HepG2 (cell line): ENCODE results near the gene WDR70. TPM values are rescaled to one million over a fixed set of nuclear protein-coding genes. Genes with fewer than 3 reads are reported as not detected.

ENCODE experiments used
- ATAC-seq: fragments of 200-7000 bp; cut with Tn5 transposase; 3 replicates; pipeline ENCODE4 v1.9.1; 2020; ENCODE audit warnings: mild to moderate bottlenecking, moderate library complexity
- BruUV-seq: library from RNA; stranded (reverse); fragments of 400-500 nt; replicated peaks from 2 replicates; lab custom pipeline; 2021; lab: Mats Ljungman, UMichigan
- CTCF ChIA-PET: fragments of 300-600 bp; formaldehyde crosslinking; extraction: SDS; loops from one replicate; lab custom pipeline; 2021; ENCODE audit warnings: low total read pairs, inconsistent platforms, low intra/inter-chr PET ratio; lab: Yijun Ruan, JAX
- POLR2A ChIA-PET: fragments of 350-600 bp; sonication (Branson Sonifier 250); formaldehyde crosslinking; loops from one replicate; lab custom pipeline; 2020; ENCODE audit warnings: antibody characterized with exemption, inconsistent platforms; lab: Yijun Ruan, JAX
- DNase-seq: peaks from one replicate; pipeline ENCODE4 v3.0.0-alpha.2; 2015; ENCODE audit warnings: low spot score
- FAIRE-seq: peaks from 3 replicates; lab custom pipeline; 2011; peaks lifted over from hg19 to GRCh38; lab: Jason Lieb, UNC
- H2AFZ ChIP-seq: one replicate; pipeline ENCODE4 v1.6.1; 2011; ENCODE audit warnings: low read length, inconsistent platforms
- H3K27ac ChIP-seq: fragments of 300-600 bp; 3 replicates; pipeline ENCODE4 v1.8.0; 2011; ENCODE audit warnings: mixed run types, mild to moderate bottlenecking, mixed read lengths, low read length, inconsistent platforms; ENCODE audit not compliant: insufficient read depth; ENCODE audit errors: extremely low read length
- H3K27me3 ChIP-seq, 2 experiments: fragments of 200-600 bp in 1 of 2; 2 replicates in 1 of 2; 3 replicates in 1 of 2; pipeline versions ENCODE4 v1.6.0 to v1.8.0; 2011; ENCODE audit warnings: low read length in 2 of 2, mild to moderate bottlenecking in 2 of 2, moderate library complexity in 2 of 2, inconsistent platforms in 1 of 2; ENCODE audit not compliant: insufficient read depth in 2 of 2, control insufficient read depth in 1 of 2
- H3K36me3 ChIP-seq, 2 experiments: fragments of 200-600 bp in 1 of 2; replicated peaks in 1 of 2; 2 replicates in 1 of 2; 3 replicates in 1 of 2; pipeline versions ENCODE4 v1.5.1 to v1.8.0; 2011; ENCODE audit warnings: low read length in 2 of 2, inconsistent platforms in 1 of 2; ENCODE audit not compliant: insufficient read depth in 2 of 2, control insufficient read depth in 1 of 2
- H3K4me1 ChIP-seq: 2 replicates; pipeline ENCODE4 v1.5.1; 2012; ENCODE audit warnings: low read length, inconsistent platforms; ENCODE audit not compliant: insufficient read depth
- H3K4me2 ChIP-seq: 2 replicates; pipeline ENCODE4 v1.6.0; 2011; ENCODE audit warnings: low read depth, low read length, inconsistent platforms
- H3K4me3 ChIP-seq, 3 experiments: fragments of 200-600 bp in 1 of 3; sonication (generic), shearing (Covaris generic) in 1 of 3; replicated peaks in 1 of 3; 2 replicates each; pipeline ENCODE4 v1.5.1; 2011 to 2016; ENCODE audit warnings: low read length in 3 of 3, inconsistent platforms in 2 of 3, low read depth in 2 of 3, mild to moderate bottlenecking in 2 of 3, control low read depth in 1 of 3, mixed read lengths in 1 of 3; ENCODE audit not compliant: insufficient read depth in 1 of 3
- H3K79me2 ChIP-seq: one replicate; pipeline ENCODE4 v1.6.1; 2011; ENCODE audit warnings: low read length, inconsistent platforms; ENCODE audit not compliant: insufficient read depth
- H3K9ac ChIP-seq: 2 replicates; pipeline ENCODE4 v1.6.0; 2011; ENCODE audit warnings: mild to moderate bottlenecking, low read depth, low read length, inconsistent platforms; ENCODE audit not compliant: insufficient read depth
- H3K9me3 ChIP-seq: 2 replicates; pipeline ENCODE4 v1.5.1; 2012; ENCODE audit warnings: mild to moderate bottlenecking, low read length
- H4K20me1 ChIP-seq: 2 replicates; pipeline ENCODE4 v1.6.0; 2011; ENCODE audit warnings: inconsistent platforms, mild to moderate bottlenecking, low read length, moderate library complexity; ENCODE audit not compliant: insufficient read depth
- BRD4 ChIP-seq: sonication (generic); formaldehyde crosslinking; IDR thresholded peaks from 2 replicates; pipeline ENCODE4 v1.4.0; 2020; ENCODE audit warnings: missing genetic modification reagents
- ESRRA ChIP-seq: sonication (generic); formaldehyde crosslinking; IDR thresholded peaks from 2 replicates; pipeline ENCODE4 v1.5.1; 2020; ENCODE audit warnings: mild to moderate bottlenecking, low read depth, missing genetic modification reagents
- HNRNPLL ChIP-seq: fragments of 200-400 bp; formaldehyde crosslinking; IDR thresholded peaks from 2 replicates; pipeline ENCODE4 v1.6.1; 2017; ENCODE audit warnings: mild to moderate bottlenecking, low read depth, low read length; ENCODE audit not compliant: poor library complexity, severe bottlenecking
- PAX8 ChIP-seq: sonication (generic); formaldehyde crosslinking; IDR thresholded peaks from 2 replicates; pipeline ENCODE4 v1.8.0; 2022; ENCODE audit warnings: mild to moderate bottlenecking, missing genetic modification reagents, borderline replicate concordance
- SIN3A ChIP-seq: IDR thresholded peaks from 2 replicates; pipeline ENCODE4 v1.6.1; 2011; ENCODE audit warnings: low read depth, mild to moderate bottlenecking, control low read depth, low read length, borderline replicate concordance
- STAT5B ChIP-seq: sonication (generic); formaldehyde crosslinking; IDR thresholded peaks from 2 replicates; pipeline ENCODE4 v1.4.0; 2020; ENCODE audit warnings: missing genetic modification reagents
- ZFP36L2 ChIP-seq: sonication (generic); formaldehyde crosslinking; IDR thresholded peaks from 2 replicates; pipeline ENCODE4 v1.4.0; 2020; ENCODE audit warnings: missing genetic modification reagents
- ZNF235 ChIP-seq: sonication (generic); formaldehyde crosslinking; IDR thresholded peaks from 2 replicates; pipeline ENCODE4 v1.8.1; 2023; ENCODE audit warnings: mild to moderate bottlenecking, missing genetic modification reagents, borderline replicate concordance
- ZNF264 ChIP-seq: sonication (generic); formaldehyde crosslinking; IDR thresholded peaks from 2 replicates; pipeline ENCODE4 v1.4.0; 2020; ENCODE audit warnings: missing genetic modification reagents
- ZNF329 ChIP-seq: sonication (generic); formaldehyde crosslinking; IDR thresholded peaks from 2 replicates; pipeline ENCODE4 v1.9.0; 2021; ENCODE audit warnings: low read depth, mild to moderate bottlenecking, missing genetic modification reagents
- ZNF33A ChIP-seq: sonication (generic); formaldehyde crosslinking; IDR thresholded peaks from 2 replicates; pipeline ENCODE4 v1.5.1; 2020; ENCODE audit warnings: missing genetic modification reagents, mild to moderate bottlenecking, moderate library complexity, borderline replicate concordance
- ZNF672 ChIP-seq: sonication (generic); formaldehyde crosslinking; IDR thresholded peaks from 2 replicates; pipeline ENCODE4 v1.8.1; 2022; ENCODE audit warnings: missing genetic modification reagents
- ZNF768 ChIP-seq: sonication (generic); formaldehyde crosslinking; IDR thresholded peaks from 2 replicates; pipeline ENCODE4 v1.4.0; 2020; ENCODE audit warnings: missing genetic modification reagents
- WGBS: methylation state at CpG from one replicate; pipeline ENCODE4 v1.1.6; 2017; ENCODE audit warnings: low lambda C conversion rate; 5-methylcytosine and 5-hydroxymethylcytosine counted together
- in situ Hi-C: cut with HindIII; loops from 2 replicates; pipeline ENCODE4 v1.10.0; 2017; ENCODE audit warnings: low pct_unique_long_range_greater_than_20kb; ENCODE audit not compliant: extremely low pct_ligation_motif_present
- intact Hi-C: fragments of 100-400 bp; cut with micrococcal nuclease; formaldehyde crosslinking; loops from one replicate; pipeline ENCODE4 v1.10.0; 2022; ENCODE audit not compliant: unreplicated experiment
- polyA plus RNA-seq, 8 experiments: library from polyadenylated mRNA; depleted of rRNA in 3 of 8; stranded (reverse) in 7 of 8; unstranded in 1 of 8; fragments of >200 nt; fragmentation: Illumina TruSeq in 4 of 8; extraction: Trizol in 4 of 8; gene quantifications; 2 replicates each; pipeline versions ENCODE4 v1.2.1 to v1.2.3, GENCODE V29; 2011 to 2016; ENCODE audit warnings: low read depth in 4 of 8, missing spikeins in 1 of 8, mixed read lengths in 1 of 8; ENCODE audit not compliant: insufficient read depth in 1 of 8
- total RNA-seq, 5 experiments: library from RNA; depleted of rRNA; stranded (reverse); fragments of >200 nt; fragmentation: Illumina TruSeq; extraction: Trizol; gene quantifications; 2 replicates each; pipeline ENCODE4 v1.2.3, GENCODE V29; 2016; ENCODE audit warnings: low read depth in 1 of 5
- TF ChIP-seq, protein P1 (sequence below): sonication (generic); formaldehyde crosslinking; IDR thresholded peaks from 2 replicates; pipeline ENCODE4 v1.5.0; 2020; ENCODE audit warnings: mild to moderate bottlenecking, missing genetic modification reagents
- TF ChIP-seq, protein P2 (sequence below): sonication (generic); formaldehyde crosslinking; IDR thresholded peaks from 2 replicates; pipeline ENCODE4 v1.4.0; 2020; ENCODE audit warnings: missing genetic modification reagents
- TF ChIP-seq, protein P3 (sequence below): sonication (generic); formaldehyde crosslinking; IDR thresholded peaks from 2 replicates; pipeline ENCODE4; 2020; ENCODE audit warnings: missing genetic modification reagents, mild to moderate bottlenecking, borderline replicate concordance
- TF ChIP-seq, protein P4 (sequence below): sonication (generic); formaldehyde crosslinking; conservative IDR thresholded peaks from 2 replicates; pipeline ENCODE4 v1.8.1; 2023; ENCODE audit warnings: missing genetic modification reagents

Gene WDR70
- total and polyA plus RNA-seq, 2 of the 13 experiments (the other 11 are each of a cell fraction or from before 2014, with no cell fraction given), result 14.6 to 30.6 TPM

DNA sequence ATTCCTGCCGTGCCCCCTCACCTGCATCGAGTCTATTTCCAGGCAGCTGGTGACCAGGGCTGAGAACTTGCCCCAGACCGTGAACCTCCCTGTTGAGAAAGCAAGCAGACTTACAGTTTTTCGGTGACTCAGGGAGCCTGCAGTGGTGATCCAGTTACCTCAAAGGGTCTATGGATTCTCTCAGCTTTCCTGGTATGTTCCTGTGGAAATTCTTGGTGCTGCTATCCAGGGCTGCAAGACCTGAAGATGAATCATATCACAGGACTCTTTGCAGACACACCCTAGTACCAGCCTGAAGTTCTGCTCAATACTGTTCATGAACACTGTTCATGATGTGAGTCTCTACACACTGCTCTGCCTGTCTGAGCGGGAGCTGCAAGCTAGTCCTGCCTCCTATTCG lies 154.7 kb downstream of the WDR70 start:
- intact Hi-C loops (no loop called here), in situ Hi-C loops (no loop called here)
- H3K4me3 ChIP-seq, result no peak overlapping the region
- POLR2A ChIA-PET, result no interaction called here
- H3K4me1 ChIP-seq, result no peaks in the 10 kb centered on the region
- 98% methylated on average over 6 of the region's 6 CpGs for WGBS
- no peak for ATAC-seq
- H3K79me2 ChIP-seq, result no peaks in the 10 kb centered on the region
- no peak for DNase-seq
- H4K20me1 ChIP-seq, result no peaks in the 10 kb centered on the region
- CTCF ChIA-PET, result no interaction called here
- no TSS peak for BruUV-seq
- FAIRE-seq, result no peak
- peaks cover 0 to 1% of the 10 kb centered on the region in 2 experiments; a peak in 1 of 5 replicates for H3K36me3 ChIP-seq
- H3K27me3 ChIP-seq, result no peaks in the 10 kb centered on the region
- no peak overlapping the region for H3K27ac ChIP-seq
- H3K4me2 ChIP-seq, result no peak overlapping the region
- H3K9ac ChIP-seq, result no peak overlapping the region
- no peaks in the 10 kb centered on the region for H3K9me3 ChIP-seq
- H2AFZ ChIP-seq, result no peak overlapping the region
- TF ChIP-seq, protein P1, sequence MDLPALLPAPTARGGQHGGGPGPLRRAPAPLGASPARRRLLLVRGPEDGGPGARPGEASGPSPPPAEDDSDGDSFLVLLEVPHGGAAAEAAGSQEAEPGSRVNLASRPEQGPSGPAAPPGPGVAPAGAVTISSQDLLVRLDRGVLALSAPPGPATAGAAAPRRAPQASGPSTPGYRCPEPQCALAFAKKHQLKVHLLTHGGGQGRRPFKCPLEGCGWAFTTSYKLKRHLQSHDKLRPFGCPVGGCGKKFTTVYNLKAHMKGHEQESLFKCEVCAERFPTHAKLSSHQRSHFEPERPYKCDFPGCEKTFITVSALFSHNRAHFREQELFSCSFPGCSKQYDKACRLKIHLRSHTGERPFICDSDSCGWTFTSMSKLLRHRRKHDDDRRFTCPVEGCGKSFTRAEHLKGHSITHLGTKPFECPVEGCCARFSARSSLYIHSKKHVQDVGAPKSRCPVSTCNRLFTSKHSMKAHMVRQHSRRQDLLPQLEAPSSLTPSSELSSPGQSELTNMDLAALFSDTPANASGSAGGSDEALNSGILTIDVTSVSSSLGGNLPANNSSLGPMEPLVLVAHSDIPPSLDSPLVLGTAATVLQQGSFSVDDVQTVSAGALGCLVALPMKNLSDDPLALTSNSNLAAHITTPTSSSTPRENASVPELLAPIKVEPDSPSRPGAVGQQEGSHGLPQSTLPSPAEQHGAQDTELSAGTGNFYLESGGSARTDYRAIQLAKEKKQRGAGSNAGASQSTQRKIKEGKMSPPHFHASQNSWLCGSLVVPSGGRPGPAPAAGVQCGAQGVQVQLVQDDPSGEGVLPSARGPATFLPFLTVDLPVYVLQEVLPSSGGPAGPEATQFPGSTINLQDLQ (CRISPR knock-in tag), result no peak
- no peak for TF ChIP-seq ZFP36L2 (CRISPR knock-in tag)
- TF ChIP-seq ZNF235 (CRISPR knock-in tag), result no peak
- TF ChIP-seq ZNF264 (CRISPR knock-in tag), result no peak
- TF ChIP-seq STAT5B (CRISPR knock-in tag), result no peak
- TF ChIP-seq, protein P2, sequence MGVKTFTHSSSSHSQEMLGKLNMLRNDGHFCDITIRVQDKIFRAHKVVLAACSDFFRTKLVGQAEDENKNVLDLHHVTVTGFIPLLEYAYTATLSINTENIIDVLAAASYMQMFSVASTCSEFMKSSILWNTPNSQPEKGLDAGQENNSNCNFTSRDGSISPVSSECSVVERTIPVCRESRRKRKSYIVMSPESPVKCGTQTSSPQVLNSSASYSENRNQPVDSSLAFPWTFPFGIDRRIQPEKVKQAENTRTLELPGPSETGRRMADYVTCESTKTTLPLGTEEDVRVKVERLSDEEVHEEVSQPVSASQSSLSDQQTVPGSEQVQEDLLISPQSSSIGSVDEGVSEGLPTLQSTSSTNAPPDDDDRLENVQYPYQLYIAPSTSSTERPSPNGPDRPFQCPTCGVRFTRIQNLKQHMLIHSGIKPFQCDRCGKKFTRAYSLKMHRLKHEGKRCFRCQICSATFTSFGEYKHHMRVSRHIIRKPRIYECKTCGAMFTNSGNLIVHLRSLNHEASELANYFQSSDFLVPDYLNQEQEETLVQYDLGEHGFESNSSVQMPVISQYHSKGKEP (CRISPR knock-in tag), result no peak
- TF ChIP-seq, protein P3, sequence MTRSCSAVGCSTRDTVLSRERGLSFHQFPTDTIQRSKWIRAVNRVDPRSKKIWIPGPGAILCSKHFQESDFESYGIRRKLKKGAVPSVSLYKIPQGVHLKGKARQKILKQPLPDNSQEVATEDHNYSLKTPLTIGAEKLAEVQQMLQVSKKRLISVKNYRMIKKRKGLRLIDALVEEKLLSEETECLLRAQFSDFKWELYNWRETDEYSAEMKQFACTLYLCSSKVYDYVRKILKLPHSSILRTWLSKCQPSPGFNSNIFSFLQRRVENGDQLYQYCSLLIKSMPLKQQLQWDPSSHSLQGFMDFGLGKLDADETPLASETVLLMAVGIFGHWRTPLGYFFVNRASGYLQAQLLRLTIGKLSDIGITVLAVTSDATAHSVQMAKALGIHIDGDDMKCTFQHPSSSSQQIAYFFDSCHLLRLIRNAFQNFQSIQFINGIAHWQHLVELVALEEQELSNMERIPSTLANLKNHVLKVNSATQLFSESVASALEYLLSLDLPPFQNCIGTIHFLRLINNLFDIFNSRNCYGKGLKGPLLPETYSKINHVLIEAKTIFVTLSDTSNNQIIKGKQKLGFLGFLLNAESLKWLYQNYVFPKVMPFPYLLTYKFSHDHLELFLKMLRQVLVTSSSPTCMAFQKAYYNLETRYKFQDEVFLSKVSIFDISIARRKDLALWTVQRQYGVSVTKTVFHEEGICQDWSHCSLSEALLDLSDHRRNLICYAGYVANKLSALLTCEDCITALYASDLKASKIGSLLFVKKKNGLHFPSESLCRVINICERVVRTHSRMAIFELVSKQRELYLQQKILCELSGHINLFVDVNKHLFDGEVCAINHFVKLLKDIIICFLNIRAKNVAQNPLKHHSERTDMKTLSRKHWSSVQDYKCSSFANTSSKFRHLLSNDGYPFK (CRISPR knock-in tag), result no peak
- TF ChIP-seq PAX8, result no peak
- no peak for TF ChIP-seq ZNF672 (CRISPR knock-in tag)
- no peak for TF ChIP-seq ZNF33A (CRISPR knock-in tag)
- TF ChIP-seq ZNF768 (CRISPR knock-in tag), result no peak
- TF ChIP-seq BRD4 (CRISPR knock-in tag), result no peak
- no peak for TF ChIP-seq HNRNPLL
- TF ChIP-seq ZNF329 (CRISPR knock-in tag), result no peak
- no peak for TF ChIP-seq SIN3A
- no peak for TF ChIP-seq ESRRA (CRISPR knock-in tag)
- TF ChIP-seq, protein P4, sequence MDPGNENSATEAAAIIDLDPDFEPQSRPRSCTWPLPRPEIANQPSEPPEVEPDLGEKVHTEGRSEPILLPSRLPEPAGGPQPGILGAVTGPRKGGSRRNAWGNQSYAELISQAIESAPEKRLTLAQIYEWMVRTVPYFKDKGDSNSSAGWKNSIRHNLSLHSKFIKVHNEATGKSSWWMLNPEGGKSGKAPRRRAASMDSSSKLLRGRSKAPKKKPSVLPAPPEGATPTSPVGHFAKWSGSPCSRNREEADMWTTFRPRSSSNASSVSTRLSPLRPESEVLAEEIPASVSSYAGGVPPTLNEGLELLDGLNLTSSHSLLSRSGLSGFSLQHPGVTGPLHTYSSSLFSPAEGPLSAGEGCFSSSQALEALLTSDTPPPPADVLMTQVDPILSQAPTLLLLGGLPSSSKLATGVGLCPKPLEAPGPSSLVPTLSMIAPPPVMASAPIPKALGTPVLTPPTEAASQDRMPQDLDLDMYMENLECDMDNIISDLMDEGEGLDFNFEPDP (CRISPR knock-in tag), result no peak
